Transverse colon (tissue), 4 donors: ENCODE results near the gene EHBP1L1. TPM values are rescaled to one million over a fixed set of nuclear protein-coding genes. Genes with fewer than 3 reads are reported as not detected.

Experiments used
- DNase-seq: peaks from one replicate; pipeline ENCODE4 v3.0.0-alpha.2; 2019
- H3K27ac ChIP-seq, 4 donors: fragments of 200-600 bp; sonication (generic); 2 replicates each; pipeline ENCODE4 v1.5.1; 2016 to 2018; ENCODE audit warnings: inconsistent platforms in 4 of 4
- H3K27me3 ChIP-seq: fragments of 200-600 bp; sonication (generic); 2 replicates; pipeline ENCODE4 v1.5.1; 2017; ENCODE audit warnings: inconsistent platforms
- H3K36me3 ChIP-seq, 4 donors: fragments of 200-600 bp; sonication (generic); 2 replicates each; pipeline ENCODE4 v1.5.1; 2017 to 2019; ENCODE audit warnings: inconsistent platforms in 4 of 4
- H3K4me1 ChIP-seq, 4 donors: fragments of 200-600 bp; sonication (generic); 2 replicates each; pipeline ENCODE4 v1.5.1; 2017 to 2020; ENCODE audit warnings: inconsistent platforms in 4 of 4
- H3K4me3 ChIP-seq, 4 donors: fragments of 200-600 bp; sonication (generic); 1 replicate in 1 of 4; 2 replicates in 3 of 4; pipeline versions ENCODE4 v1.5.1 to v1.6.1; 2017 to 2019; ENCODE audit warnings: inconsistent platforms in 4 of 4
- H3K9me3 ChIP-seq, 2 donors: fragments of 200-600 bp; sonication (generic); 2 replicates each; pipeline ENCODE4 v1.5.1; 2017 to 2019; ENCODE audit warnings: inconsistent platforms in 2 of 2
- CTCF ChIP-seq, 5 experiments: fragments of 200-600 bp in 3 of 5; fragments of 450-650 bp in 2 of 5; sonication (generic) in 3 of 5; IDR thresholded peaks; 1 replicate in 2 of 5; 2 replicates in 3 of 5; pipeline ENCODE4 v1.5.1; 2016 to 2017; ENCODE audit warnings: antibody characterized with exemption in 5 of 5, inconsistent platforms in 3 of 5, mild to moderate bottlenecking in 2 of 5, moderate library complexity in 1 of 5
- EP300 ChIP-seq: sonication (generic); formaldehyde crosslinking; IDR thresholded peaks from one replicate; pipeline ENCODE4 v1.6.1; 2017; ENCODE audit warnings: antibody characterized with exemption, low read depth
- POLR2A ChIP-seq: fragments of 450-650 bp; IDR thresholded peaks from one replicate; pipeline ENCODE4 v1.6.1; 2016; ENCODE audit warnings: antibody characterized with exemption, mild to moderate bottlenecking, moderate library complexity
- POLR2AphosphoS5 ChIP-seq, 3 donors: sonication (generic); formaldehyde crosslinking; IDR thresholded peaks; one replicate each; pipeline ENCODE4 v1.6.1; 2016; ENCODE audit warnings: antibody characterized with exemption in 3 of 3
- WGBS, 2 donors: methylation state at CpG; one replicate each; pipeline ENCODE4 v1.1.5; 2018; ENCODE audit warnings: low coverage in 1 of 2; 5-methylcytosine and 5-hydroxymethylcytosine counted together
- in situ Hi-C, 4 donors: fragments of 200-750 bp; cut with MboI; loops; one replicate each; pipeline versions ENCODE4 v1.15.0 to v1.15.1; 2017; ENCODE audit warnings: low sequenced_read_pairs in 3 of 4, low pct_ligation_motif_present in 1 of 4, low pct_unique_long_range_greater_than_20kb in 1 of 4
- intact Hi-C: fragments of 100-400 bp; cut with DNase I; formaldehyde crosslinking; loops from one replicate; pipeline ENCODE4 v1.15.1; 2023; ENCODE audit warnings: low total_unique reads
- total RNA-seq, 4 donors: library from RNA; depleted of rRNA; stranded (reverse); fragments of >200 nt; gene quantifications; one replicate each; pipeline ENCODE4 v1.1.0, GENCODE V29; 2016

Gene EHBP1L1
- total RNA-seq, 4 donors from 2014 or later: 90.2 to 215 (median 106) TPM

DNA sequence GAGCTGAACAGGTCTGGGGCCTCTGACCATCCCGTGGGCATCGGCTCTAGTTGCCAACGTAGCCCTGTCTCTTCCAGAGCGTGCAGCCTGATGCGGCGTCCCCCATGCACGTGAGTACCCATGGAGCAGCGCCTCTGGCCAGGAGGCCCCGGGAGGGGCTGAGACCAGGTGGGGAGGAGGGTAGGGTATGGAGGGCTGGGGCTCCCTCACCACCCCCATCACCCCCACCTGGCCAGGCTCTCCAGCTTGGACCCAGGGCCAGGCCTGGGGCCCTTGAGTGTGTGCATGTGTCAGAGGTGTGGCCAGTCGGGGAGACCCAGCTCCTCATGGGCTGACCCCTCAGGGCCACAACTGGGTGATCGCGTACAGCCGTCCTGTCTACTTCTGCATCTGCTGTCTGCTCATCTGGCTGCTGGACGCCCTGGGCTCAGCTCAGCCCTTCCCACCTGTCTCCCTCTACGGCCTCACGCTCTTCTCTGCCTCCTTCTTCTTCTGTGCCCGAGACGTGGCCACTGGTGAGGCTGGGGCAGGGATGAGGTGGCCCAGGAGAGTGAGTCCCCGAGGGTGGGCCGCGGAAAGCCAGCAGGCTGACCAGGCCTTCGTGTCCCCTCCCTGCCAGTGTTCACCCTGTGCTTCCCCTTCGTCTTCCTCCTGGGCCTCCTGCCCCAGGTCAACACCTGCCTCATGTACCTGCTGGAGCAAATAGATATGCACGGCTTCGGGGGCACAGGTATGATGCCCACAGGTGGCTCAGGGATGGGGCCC, 48.2 kb downstream of the EHBP1L1 start:
- no peak for DNase-seq
- TF ChIP-seq EP300 (no peak), POLR2A (no peak), POLR2AphosphoS5 (IDR thresholded peaks at IDR 0.05) (no peak), CTCF (IDR thresholded peaks at IDR 0.05) (no peak)
- H3K36me3 ChIP-seq: peaks cover 0 to 26% (median 6%) of the 10 kb centered on the region in 4 donors
- intact Hi-C loops (no loop called here), in situ Hi-C loops (no loop called here)
- WGBS, 2 donors: 94% methylated on average over 25 of the region's 25 CpGs; no CpG with 5 or more reads in 1 of the 2 donors
- no peaks in the 10 kb centered on the region for H3K27me3 ChIP-seq
- H3K4me1 ChIP-seq: peaks cover 0 to 3% (median 0%) of the 10 kb centered on the region in 4 donors
- H3K27ac ChIP-seq: no peak overlapping the region
- H3K9me3 ChIP-seq: no peaks in the 10 kb centered on the region
- no peak overlapping the region for H3K4me3 ChIP-seq

DNA sequence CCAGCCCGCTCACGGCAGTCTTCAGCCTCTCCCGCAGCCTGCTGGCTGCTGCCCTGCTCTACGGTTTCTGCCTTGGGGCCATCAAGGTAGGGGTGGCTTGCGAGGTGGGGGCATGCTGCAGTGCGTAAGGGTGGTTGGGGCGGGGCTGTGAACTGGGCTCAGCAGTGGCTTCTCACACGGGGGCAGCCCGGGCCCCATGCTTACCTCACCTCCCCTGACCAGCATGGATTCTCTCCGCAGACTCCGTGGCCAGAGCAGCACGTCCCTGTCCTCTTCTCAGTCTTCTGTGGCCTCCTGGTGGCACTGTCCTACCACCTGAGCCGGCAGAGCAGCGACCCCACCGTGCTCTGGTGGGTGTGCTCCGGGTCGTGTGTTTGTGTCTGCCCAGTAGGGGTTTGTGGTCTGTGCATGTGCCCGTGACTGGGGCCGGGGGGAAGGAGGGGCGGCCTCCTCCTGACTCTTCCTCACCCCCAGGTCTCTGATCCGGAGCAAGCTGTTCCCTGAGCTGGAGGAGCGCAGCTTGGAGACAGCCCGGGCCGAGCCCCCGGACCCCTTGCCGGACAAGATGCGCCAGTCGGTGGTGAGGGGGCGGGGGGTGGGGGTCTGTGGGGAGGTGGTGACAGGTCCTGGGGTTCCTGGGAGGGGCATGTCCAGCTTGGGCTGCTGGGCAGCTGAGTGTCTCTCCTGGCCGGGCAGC, 49.2 kb downstream of the EHBP1L1 start:
- intact Hi-C loops (no loop called here), in situ Hi-C loops (no loop called here)
- Histone ChIP-seq H3K4me3 (no peak overlapping the region), H3K36me3 (peaks cover 0 to 31% (median 10%) of the 10 kb centered on the region in 4 donors), H3K9me3 (no peaks in the 10 kb centered on the region), H3K27me3 (no peaks in the 10 kb centered on the region), H3K27ac (no peak overlapping the region), H3K4me1 (peaks cover 0 to 3% (median 0%) of the 10 kb centered on the region in 4 donors)
- WGBS, 2 donors: 87% methylated on average over 26 of the region's 30 CpGs; no CpG with 5 or more reads in 1 of the 2 donors
- TF ChIP-seq CTCF (IDR thresholded peaks at IDR 0.05) (no peak), POLR2A (no peak), POLR2AphosphoS5 (IDR thresholded peaks at IDR 0.05) (no peak), EP300 (no peak)
- no peak for DNase-seq

DNA sequence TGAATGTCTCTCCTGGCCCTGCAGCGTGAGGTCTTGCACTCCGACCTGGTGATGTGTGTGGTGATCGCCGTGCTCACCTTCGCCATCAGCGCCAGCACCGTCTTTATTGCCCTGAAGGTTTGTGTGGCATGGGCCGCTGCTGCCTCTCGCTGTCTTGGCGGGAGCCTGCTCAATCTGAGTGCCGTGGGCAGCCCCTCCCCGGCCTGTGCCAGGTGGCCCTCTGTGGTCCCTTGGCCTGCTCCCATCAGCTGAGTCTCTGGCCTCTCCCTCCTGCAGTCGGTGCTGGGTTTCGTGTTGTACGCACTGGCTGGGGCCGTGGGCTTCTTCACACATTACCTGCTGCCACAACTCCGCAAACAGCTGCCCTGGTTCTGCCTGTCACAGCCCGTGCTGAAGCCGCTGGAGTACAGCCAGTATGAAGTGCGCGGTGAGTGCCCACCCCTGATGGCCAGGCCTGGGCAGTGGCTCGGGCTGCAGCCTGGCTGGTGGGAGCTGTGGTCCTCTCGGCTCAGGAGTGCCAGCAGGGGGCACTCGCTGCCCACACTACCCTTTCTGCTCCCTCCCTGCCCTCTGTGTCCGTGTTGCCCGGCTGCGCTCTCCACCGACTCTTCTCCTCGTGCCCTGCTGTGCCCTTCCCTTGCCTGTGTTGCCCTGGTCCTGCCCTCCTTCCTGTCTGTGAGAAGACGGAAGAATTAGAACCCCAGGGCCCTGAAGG, 49.9 kb downstream of the EHBP1L1 start:
- peaks cover 0 to 3% (median 0%) of the 10 kb centered on the region in 4 donors for H3K4me1 ChIP-seq
- peaks cover 0 to 38% (median 13%) of the 10 kb centered on the region in 4 donors for H3K36me3 ChIP-seq
- TF ChIP-seq EP300: no peak
- no peak for TF ChIP-seq POLR2AphosphoS5 (IDR thresholded peaks at IDR 0.05)
- TF ChIP-seq CTCF (IDR thresholded peaks at IDR 0.05): peak; percentile 63 to 78 (median 66)
- no peak for TF ChIP-seq POLR2A
- in situ Hi-C loops (no loop called here), intact Hi-C loops (no loop called here)
- no peaks in the 10 kb centered on the region for H3K9me3 ChIP-seq
- WGBS, 2 donors: 25 to 70% methylated on average over 4 to 30 of the region's 30 CpGs
- DNase-seq: peak; percentile 70
- no peak overlapping the region for H3K27ac ChIP-seq
- H3K27me3 ChIP-seq: no peaks in the 10 kb centered on the region
- H3K4me3 ChIP-seq: no peak overlapping the region

- intact Hi-C loops: no loop called here
Measured at GRCh38 chr11:65627202-65627601, 51.3 kb downstream of the EHBP1L1 start.

More at GRCh38 chr11:65627202-65627601, 51.3 kb downstream of the EHBP1L1 start:
- 92 to 100% methylated on average over 1 to 13 of the region's 13 CpGs for WGBS, 2 donors
- TF ChIP-seq EP300 (no peak), CTCF (IDR thresholded peaks at IDR 0.05) (no peak)
- no peaks in the 10 kb centered on the region for H3K27me3 ChIP-seq
- peaks cover 0 to 3% (median 0%) of the 10 kb centered on the region in 4 donors for H3K4me1 ChIP-seq
- H3K4me3 ChIP-seq: no peak overlapping the region
- H3K9me3 ChIP-seq: no peaks in the 10 kb centered on the region
- in situ Hi-C loops: no loop called here
- H3K36me3 ChIP-seq: peaks cover 0 to 42% (median 13%) of the 10 kb centered on the region in 4 donors
- no peak for DNase-seq
- no peak overlapping the region for H3K27ac ChIP-seq
